ENCODE measurements around the gene MYO9B. TPM values are rescaled to one million over a fixed set of nuclear protein-coding genes. Genes with fewer than 3 reads are reported as not detected.

Gene MYO9B
- total and polyA plus RNA-seq, 2 of the 13 experiments (the other 11 are each of a cell fraction or from before 2014, with no cell fraction given), result 18.0 to 18.3 TPM

- TF ChIP-seq PRDM10 (CRISPR knock-in tag; IDR thresholded peaks at IDR 0.05; ENCODE audit: low read depth) (peak; percentile 81; the same call in 1 of the 2 replicates), DNMT1 (CRISPR knock-in tag; IDR thresholded peaks at IDR 0.05) (no peak), ZBTB38 (CRISPR knock-in tag; IDR thresholded peaks at IDR 0.05) (peak; percentile 90), ATM (IDR thresholded peaks at IDR 0.05; ENCODE audit: borderline replicate concordance) (no peak), ZGPAT (CRISPR knock-in tag; IDR thresholded peaks at IDR 0.05) (0 out of 2 replicates have a peak, but pooled peaks have one; percentile 32), MED1 (CRISPR knock-in tag; IDR thresholded peaks at IDR 0.05) (peak; percentile 55; the same call in 1 of the 2 replicates), PITX1 (CRISPR knock-in tag; IDR thresholded peaks at IDR 0.05) (no peak), ZNF619 (CRISPR knock-in tag; IDR thresholded peaks at IDR 0.05) (no peak), KAT8 (CRISPR knock-in tag; IDR thresholded peaks at IDR 0.05) (0 out of 2 replicates have a peak, but pooled peaks have one; percentile 39), SOX5 (CRISPR knock-in tag; IDR thresholded peaks at IDR 0.05; ENCODE audit: borderline replicate concordance) (peak; percentile 60; the same call in 1 of the 2 replicates), GATAD2A (CRISPR knock-in tag; IDR thresholded peaks at IDR 0.05) (peak; percentile 44; the same call in 1 of the 2 replicates)
- TF ChIP-seq, protein P1, sequence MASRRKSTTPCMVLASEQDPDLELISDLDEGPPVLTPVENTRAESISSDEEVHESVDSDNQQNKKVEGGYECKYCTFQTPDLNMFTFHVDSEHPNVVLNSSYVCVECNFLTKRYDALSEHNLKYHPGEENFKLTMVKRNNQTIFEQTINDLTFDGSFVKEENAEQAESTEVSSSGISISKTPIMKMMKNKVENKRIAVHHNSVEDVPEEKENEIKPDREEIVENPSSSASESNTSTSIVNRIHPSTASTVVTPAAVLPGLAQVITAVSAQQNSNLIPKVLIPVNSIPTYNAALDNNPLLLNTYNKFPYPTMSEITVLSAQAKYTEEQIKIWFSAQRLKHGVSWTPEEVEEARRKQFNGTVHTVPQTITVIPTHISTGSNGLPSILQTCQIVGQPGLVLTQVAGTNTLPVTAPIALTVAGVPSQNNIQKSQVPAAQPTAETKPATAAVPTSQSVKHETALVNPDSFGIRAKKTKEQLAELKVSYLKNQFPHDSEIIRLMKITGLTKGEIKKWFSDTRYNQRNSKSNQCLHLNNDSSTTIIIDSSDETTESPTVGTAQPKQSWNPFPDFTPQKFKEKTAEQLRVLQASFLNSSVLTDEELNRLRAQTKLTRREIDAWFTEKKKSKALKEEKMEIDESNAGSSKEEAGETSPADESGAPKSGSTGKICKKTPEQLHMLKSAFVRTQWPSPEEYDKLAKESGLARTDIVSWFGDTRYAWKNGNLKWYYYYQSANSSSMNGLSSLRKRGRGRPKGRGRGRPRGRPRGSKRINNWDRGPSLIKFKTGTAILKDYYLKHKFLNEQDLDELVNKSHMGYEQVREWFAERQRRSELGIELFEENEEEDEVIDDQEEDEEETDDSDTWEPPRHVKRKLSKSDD (CRISPR knock-in tag; IDR thresholded peaks at IDR 0.05; ENCODE audit: low read depth), result no peak
- TF ChIP-seq, protein P2, sequence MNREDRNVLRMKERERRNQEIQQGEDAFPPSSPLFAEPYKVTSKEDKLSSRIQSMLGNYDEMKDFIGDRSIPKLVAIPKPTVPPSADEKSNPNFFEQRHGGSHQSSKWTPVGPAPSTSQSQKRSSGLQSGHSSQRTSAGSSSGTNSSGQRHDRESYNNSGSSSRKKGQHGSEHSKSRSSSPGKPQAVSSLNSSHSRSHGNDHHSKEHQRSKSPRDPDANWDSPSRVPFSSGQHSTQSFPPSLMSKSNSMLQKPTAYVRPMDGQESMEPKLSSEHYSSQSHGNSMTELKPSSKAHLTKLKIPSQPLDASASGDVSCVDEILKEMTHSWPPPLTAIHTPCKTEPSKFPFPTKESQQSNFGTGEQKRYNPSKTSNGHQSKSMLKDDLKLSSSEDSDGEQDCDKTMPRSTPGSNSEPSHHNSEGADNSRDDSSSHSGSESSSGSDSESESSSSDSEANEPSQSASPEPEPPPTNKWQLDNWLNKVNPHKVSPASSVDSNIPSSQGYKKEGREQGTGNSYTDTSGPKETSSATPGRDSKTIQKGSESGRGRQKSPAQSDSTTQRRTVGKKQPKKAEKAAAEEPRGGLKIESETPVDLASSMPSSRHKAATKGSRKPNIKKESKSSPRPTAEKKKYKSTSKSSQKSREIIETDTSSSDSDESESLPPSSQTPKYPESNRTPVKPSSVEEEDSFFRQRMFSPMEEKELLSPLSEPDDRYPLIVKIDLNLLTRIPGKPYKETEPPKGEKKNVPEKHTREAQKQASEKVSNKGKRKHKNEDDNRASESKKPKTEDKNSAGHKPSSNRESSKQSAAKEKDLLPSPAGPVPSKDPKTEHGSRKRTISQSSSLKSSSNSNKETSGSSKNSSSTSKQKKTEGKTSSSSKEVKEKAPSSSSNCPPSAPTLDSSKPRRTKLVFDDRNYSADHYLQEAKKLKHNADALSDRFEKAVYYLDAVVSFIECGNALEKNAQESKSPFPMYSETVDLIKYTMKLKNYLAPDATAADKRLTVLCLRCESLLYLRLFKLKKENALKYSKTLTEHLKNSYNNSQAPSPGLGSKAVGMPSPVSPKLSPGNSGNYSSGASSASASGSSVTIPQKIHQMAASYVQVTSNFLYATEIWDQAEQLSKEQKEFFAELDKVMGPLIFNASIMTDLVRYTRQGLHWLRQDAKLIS (CRISPR knock-in tag; IDR thresholded peaks at IDR 0.05), result no peak
Observed at GRCh38 chr19:17135001-17135853, 59.6 kb downstream of the MYO9B start (continued).
